Memory B cell (primary cell): ENCODE measurements around the gene HLCS.
"Not testable (repeated sequence)": the region's sequence is repeated elsewhere in the genome, so short reads cannot be mapped to it uniquely, and the experiment has no call there.

Experiments
- ATAC-seq: fragments of 150-1000 bp; cut with Tn5 transposase; 2 replicates; pipeline ENCODE4 v1.10.0; 2021; ENCODE audit warnings: low read depth, mild to moderate bottlenecking, moderate library complexity
- DNase-seq, 2 donors: peaks; one replicate each; pipeline ENCODE4 v3.0.0; 2022; ENCODE audit warnings: low spot score in 2 of 2
- H3K27ac Mint-ChIP-seq: one replicate; pipeline ENCODE4 v1.8.0; 2022; ENCODE audit warnings: mild to moderate bottlenecking, moderate library complexity, mixed read lengths
- H3K27me3 Mint-ChIP-seq: one replicate; pipeline ENCODE4 v1.8.0; 2022; ENCODE audit warnings: mixed read lengths
- H3K36me3 Mint-ChIP-seq: one replicate; pipeline ENCODE4 v1.8.0; 2022; ENCODE audit warnings: mild to moderate bottlenecking, mixed read lengths
- H3K4me1 Mint-ChIP-seq: one replicate; pipeline ENCODE4 v1.8.0; 2022; ENCODE audit warnings: mixed read lengths
- H3K4me3 Mint-ChIP-seq: one replicate; pipeline ENCODE4 v1.8.0; 2022; ENCODE audit warnings: mild to moderate bottlenecking, moderate library complexity, mixed read lengths
- H3K9me3 Mint-ChIP-seq: one replicate; pipeline ENCODE4 v1.8.0; 2022; ENCODE audit warnings: mixed read lengths

The HLCS gene

DNA sequence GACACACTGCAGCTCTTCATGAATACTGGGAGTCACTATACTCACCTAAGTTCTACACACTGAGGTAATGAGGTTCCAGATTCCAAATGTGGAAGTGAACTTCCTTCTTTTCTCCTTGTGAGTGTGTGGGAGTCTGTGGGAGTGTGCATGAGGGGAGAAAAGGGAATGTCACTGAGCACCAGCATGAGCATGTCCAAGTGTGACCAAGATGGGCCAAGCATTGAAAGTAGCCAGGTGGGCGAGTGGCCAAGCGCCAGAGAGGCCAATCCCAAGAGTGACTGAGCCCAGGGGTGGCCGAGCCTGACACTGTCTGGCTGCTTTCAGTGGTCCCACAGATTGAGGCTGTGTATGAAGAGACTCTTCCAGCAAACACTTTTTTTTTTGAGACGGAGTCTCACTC lies 132.3 kb downstream of the HLCS start:
- DNase-seq (no peak), ATAC-seq (no peak)
- Mint-ChIP-seq H3K4me1 (peaks cover 5% of the 10 kb centered on the region), H3K27ac (no peak overlapping the region), H3K9me3 (no peaks in the 10 kb centered on the region), H3K36me3 (peaks cover 7% of the 10 kb centered on the region), H3K4me3 (no peak overlapping the region), H3K27me3 (no peaks in the 10 kb centered on the region)

DNA sequence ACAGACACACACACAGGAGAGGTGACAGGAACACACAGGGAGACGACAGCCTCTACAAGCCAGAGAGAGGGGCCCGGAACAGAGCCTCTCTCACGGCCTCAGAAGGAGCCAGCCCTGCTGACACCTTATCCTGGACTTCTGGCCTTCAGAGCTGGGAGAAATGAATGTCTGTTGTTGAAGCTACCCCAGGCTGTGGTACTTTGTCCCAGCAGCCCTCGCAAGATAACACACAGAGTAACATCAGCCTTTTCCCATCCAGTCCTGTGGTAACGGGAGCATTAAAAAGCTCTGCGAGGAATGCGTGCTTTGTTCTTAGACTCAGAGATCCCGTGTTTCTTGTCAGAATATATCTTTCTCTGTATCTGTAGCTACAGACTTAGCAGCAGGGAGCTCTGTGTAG lies 136.4 kb downstream of the HLCS start:
- H3K27me3 Mint-ChIP-seq, result no peaks in the 10 kb centered on the region
- no peak for ATAC-seq
- no peak overlapping the region for H3K4me3 Mint-ChIP-seq
- peaks cover 16% of the 10 kb centered on the region for H3K36me3 Mint-ChIP-seq
- peaks cover 7% of the 10 kb centered on the region for H3K4me1 Mint-ChIP-seq
- no peaks in the 10 kb centered on the region for H3K9me3 Mint-ChIP-seq
- H3K27ac Mint-ChIP-seq, result no peak overlapping the region
- DNase-seq, result no peak

DNA sequence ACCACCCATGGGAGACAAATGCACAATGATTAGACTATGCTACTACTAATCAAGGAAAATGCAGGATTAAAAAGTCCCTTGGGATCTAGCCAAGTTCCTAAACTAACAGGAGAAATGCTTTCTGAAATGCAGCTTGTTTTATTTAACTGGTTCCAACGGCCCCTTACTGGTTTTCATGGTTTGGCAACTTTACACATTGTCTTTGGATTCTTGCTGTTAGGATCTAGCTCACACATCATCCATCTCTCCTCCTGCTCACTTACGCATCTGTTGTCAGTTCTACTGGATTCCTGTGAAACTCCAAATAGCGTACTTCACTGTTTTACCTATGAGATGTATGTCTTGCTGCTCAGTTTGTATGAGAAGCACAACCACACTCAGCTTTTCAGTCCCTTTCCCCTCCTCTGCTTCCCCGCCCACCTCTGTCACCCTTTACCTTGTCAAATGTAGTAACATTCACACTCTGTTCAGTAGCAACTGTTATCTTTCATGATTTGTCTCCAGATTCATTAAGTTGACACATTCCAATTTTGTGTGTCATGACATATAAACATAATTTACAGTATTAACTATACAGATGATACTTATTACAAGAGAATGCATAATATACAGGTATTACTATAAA lies 137.5 kb downstream of the HLCS start:
- H3K9me3 Mint-ChIP-seq, result no peaks in the 10 kb centered on the region
- H3K4me3 Mint-ChIP-seq, result no peak overlapping the region
- peaks cover 7% of the 10 kb centered on the region for H3K4me1 Mint-ChIP-seq
- DNase-seq, result no peak
- peaks cover 22% of the 10 kb centered on the region for H3K36me3 Mint-ChIP-seq
- H3K27me3 Mint-ChIP-seq, result no peaks in the 10 kb centered on the region
- H3K27ac Mint-ChIP-seq, result no peak overlapping the region
- ATAC-seq, result no peak

DNA sequence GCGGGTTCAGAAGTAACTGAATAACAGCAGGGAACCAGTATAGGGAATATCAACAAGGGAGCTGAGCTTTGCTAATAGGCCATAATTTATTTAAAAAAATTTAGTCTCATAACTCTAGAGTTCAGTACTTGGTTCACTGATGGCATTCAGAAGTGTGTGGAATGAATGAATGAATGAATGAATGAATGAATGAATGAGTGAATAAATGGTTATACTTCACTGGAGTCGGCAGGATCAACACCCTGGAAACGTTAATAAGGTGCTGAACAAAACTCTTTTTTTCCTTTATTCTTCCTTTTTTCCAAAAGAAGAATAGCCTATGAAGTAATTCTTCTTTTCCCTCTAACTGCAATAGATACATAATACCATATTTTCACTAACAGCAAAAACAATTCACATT lies 138.3 kb downstream of the HLCS start:
- peaks cover 7% of the 10 kb centered on the region for H3K4me1 Mint-ChIP-seq
- H3K9me3 Mint-ChIP-seq, result no peaks in the 10 kb centered on the region
- no peak overlapping the region for H3K27ac Mint-ChIP-seq
- no peaks in the 10 kb centered on the region for H3K27me3 Mint-ChIP-seq
- ATAC-seq (no peak), DNase-seq (no peak)
- H3K4me3 Mint-ChIP-seq, result no peak overlapping the region
- H3K36me3 Mint-ChIP-seq, result peaks cover 21% of the 10 kb centered on the region

DNA sequence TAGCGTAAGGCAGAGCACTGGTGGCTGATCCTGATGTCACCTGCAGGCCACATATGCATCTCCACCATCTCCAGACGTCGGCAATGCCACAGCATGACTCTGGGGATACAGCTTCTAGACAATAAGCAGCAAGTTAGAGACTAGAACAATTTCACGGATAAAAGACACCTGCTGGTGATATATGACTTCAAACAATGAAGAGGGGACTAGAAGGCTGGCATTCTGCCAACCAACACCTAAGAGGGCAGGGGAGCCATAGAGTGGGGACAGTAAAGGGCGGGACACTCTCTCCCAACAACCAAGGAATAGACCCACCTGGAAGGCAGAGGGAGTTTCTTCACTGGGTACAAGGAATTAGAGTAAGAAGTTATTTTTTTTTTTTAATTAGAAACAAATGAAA lies 140.8 kb downstream of the HLCS start:
- H3K9me3 Mint-ChIP-seq, result no peaks in the 10 kb centered on the region
- peaks cover 2% of the 10 kb centered on the region for H3K4me1 Mint-ChIP-seq
- DNase-seq (no peak), ATAC-seq (no peak)
- peaks cover 29% of the 10 kb centered on the region for H3K36me3 Mint-ChIP-seq
- no peaks in the 10 kb centered on the region for H3K27me3 Mint-ChIP-seq
- no peak overlapping the region for H3K4me3 Mint-ChIP-seq
- H3K27ac Mint-ChIP-seq, result no peak overlapping the region

DNA sequence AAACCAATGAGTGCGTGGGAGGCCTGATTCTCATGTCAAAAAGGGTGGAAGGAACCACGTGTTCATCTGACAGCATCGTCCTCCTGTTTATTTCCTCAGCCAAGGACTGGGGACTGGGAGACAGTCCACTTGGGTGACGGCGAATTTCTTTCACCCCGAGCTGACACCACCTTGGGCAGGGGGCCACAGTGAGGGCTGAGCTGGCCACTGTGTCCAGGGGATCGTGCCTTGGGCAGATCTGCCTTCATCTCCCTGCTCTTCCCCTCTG lies 145.5 kb downstream of the HLCS start:
- DNase-seq (no peak), ATAC-seq (no peak)
- Mint-ChIP-seq H3K27me3 (no peaks in the 10 kb centered on the region), H3K4me1 (no peaks in the 10 kb centered on the region), H3K36me3 (peaks cover 29% of the 10 kb centered on the region), H3K4me3 (no peak overlapping the region), H3K9me3 (no peaks in the 10 kb centered on the region), H3K27ac (no peak overlapping the region)

DNA sequence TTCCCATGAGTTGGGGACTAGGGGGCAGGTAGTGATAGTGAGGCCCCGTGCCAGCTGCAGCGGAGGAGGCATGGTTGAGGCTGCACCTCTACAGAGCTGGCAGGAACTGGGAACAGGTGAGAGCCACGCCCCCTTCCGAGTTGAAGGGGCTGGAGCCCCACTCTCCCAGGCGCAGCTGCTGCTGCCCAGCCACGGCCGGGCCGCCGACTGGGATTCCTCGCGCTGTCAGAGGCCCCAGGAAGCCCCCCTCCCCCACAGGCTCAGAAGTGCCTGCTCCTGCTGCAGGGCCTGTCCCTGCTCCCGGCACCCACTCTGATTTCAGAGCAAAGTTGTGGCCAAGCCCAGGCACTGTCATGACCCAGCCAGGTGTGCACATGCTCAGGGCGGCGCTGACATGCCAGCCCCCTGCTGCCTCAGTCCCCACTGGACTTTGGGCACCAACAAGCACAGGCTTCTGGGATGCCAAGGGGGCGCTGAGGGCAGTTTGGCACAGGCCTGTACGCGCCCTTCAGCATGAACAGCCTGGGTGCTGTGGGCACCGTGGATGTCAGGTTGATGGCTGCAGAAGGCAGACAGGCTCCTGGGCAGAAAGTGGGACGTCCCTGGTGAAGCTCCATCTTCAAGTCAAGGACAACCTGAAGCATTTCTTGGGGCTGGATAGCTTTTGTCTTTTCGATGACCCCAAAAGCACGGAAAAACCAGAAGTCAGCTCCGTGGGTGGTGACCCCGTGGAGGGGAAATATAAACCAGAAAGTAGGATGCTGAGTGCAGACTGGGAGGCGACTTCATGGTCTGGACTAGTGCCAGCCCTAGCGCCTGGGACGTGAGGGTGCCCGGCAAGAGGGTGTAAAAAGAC lies 146.1 kb downstream of the HLCS start:
- DNase-seq (no peak), ATAC-seq (no peak)
- H3K27me3 Mint-ChIP-seq, result no peaks in the 10 kb centered on the region
- H3K36me3 Mint-ChIP-seq, result peaks cover 27% of the 10 kb centered on the region
- no peak overlapping the region for H3K4me3 Mint-ChIP-seq
- no peaks in the 10 kb centered on the region for H3K9me3 Mint-ChIP-seq
- no peaks in the 10 kb centered on the region for H3K4me1 Mint-ChIP-seq
- no peak overlapping the region for H3K27ac Mint-ChIP-seq

DNA sequence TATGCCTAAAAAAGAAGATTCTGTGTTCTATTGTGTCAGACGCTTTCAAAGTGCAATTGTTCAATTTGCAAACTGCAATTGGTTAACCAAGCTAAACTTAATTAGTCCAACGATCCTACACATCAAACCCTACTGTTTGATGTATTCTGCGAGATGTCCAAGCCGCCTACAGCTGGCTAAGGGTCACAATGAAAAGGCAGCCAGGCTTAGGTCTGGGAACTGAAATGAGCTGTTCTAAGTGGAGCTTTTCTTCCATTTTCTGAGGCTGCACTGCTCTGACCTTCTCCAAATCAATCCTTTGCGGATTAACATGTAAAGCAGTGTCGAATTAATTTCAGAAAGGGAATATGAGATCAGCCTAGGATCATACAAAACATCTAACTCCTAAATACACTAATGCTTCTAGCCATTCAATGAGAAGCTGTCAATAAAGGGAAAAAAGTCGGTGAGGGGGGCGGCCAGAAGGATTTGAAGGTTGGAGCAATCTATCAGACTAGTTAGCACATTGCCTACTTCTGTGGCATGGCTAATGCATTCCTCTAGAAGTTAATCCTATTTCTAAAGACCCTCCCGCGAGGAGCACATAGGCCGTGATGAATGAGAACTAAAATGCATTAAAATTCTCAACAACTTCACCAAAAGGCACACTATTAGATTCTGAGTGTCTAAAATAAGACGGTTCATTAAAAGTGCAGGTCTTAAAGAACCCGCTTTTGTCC lies 148.6 kb downstream of the HLCS start:
- H3K4me1 Mint-ChIP-seq, result no peaks in the 10 kb centered on the region
- no peak for ATAC-seq
- DNase-seq, result no peak
- H3K4me3 Mint-ChIP-seq, result no peak overlapping the region
- no peaks in the 10 kb centered on the region for H3K27me3 Mint-ChIP-seq
- no peak overlapping the region for H3K27ac Mint-ChIP-seq
- no peaks in the 10 kb centered on the region for H3K9me3 Mint-ChIP-seq
- H3K36me3 Mint-ChIP-seq, result peaks cover 14% of the 10 kb centered on the region

DNA sequence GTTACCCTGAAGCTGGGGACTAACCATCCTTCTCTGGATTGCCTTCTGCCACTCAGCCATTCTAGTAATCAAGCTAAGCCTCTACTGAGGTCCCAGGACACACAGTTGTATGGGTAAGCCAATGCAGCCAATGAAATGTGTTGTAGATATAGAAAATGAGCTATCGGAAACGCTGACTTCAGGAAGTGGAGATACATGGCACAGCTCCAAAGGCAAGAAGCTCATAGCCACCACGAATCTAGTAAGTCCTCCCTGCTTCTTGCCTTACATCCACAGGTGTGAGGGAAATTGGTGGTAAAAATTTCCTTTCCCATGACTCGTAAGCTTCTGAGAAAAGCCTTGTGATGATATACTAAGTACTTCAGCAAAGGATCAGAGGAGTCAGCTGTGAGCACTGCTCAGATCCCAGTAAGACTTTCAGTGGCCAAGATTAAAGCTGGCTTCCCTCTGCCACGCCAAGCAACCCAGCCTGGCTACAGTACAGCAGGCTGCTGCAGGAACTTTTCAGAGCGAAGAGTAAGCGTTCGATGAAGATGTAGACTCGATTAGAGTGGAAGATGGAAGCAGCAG lies 149.8 kb downstream of the HLCS start:
- no peak for ATAC-seq
- H3K4me1 Mint-ChIP-seq, result no peaks in the 10 kb centered on the region
- no peak for DNase-seq
- H3K36me3 Mint-ChIP-seq, result peaks cover 10% of the 10 kb centered on the region
- no peaks in the 10 kb centered on the region for H3K9me3 Mint-ChIP-seq
- no peak overlapping the region for H3K27ac Mint-ChIP-seq
- no peaks in the 10 kb centered on the region for H3K27me3 Mint-ChIP-seq
- no peak overlapping the region for H3K4me3 Mint-ChIP-seq

DNA sequence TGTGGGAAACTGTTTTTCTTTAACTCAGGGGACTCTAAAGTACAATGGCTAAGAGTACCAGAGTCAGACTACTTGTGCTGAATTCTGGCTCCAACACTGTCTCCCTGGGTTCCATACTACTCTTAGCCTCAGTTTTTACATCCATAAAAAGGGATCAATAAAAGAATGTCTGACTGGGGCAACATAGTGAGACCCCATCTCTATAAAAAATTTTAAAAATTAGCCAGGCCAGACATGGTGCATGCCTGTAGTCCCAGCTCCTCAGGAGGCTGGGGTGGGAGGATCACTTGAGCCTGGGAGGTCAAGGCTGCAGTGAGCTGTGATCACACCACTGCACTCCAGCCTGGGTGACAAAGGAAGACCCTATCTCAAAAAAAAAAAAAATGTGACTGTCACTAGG lies 150.4 kb downstream of the HLCS start:
- H3K4me1 Mint-ChIP-seq, ATAC-seq, H3K27me3 Mint-ChIP-seq, H3K4me3 Mint-ChIP-seq, H3K36me3 Mint-ChIP-seq, H3K9me3 Mint-ChIP-seq, DNase-seq, H3K27ac Mint-ChIP-seq: not testable (repeated sequence)

DNA sequence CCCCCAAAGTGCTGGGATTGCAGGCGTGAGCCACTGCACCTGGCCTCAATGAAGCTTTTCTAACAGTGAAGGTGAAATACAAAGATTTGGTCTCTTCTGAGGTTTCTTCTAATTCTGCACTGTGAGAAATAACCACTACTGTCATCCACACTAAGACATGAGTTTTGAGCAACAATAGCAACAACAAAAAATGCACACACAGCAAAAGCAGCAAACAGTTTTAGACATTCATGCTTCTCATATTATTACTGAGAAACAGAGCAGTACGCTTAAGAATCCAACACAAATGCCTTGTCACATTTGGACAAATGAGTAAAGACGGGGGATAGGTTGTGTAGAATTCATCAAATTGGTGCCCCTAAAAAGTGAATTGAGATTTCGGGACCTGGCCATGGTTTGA lies 151.2 kb downstream of the HLCS start:
- no peak for ATAC-seq
- Mint-ChIP-seq H3K36me3 (peaks cover 6% of the 10 kb centered on the region), H3K4me1 (no peaks in the 10 kb centered on the region)

DNA sequence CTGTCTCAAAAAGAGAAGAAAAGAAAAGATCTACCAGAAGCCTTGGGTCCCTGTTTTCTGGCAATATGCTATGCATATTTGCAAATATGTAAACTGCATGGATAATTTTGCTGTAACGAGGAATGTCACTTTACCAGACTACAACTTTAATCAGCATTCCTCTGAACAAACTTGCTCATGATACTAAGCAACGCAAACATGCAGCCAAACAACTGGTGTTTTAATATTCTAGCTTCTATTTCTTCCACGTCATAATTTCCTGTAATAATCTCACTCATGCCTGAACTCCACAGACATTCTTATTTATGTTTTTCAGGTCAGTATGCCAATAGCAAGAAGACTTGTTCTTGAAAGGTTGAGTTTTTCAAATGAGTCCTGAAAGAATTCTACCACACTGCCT lies 153.4 kb downstream of the HLCS start:
- ATAC-seq, result no peak
- H3K9me3 Mint-ChIP-seq, result no peaks in the 10 kb centered on the region
- no peaks in the 10 kb centered on the region for H3K4me1 Mint-ChIP-seq

More for the DNA sequence above, 151.2 kb downstream of the HLCS start:
- Mint-ChIP-seq H3K9me3 (no peaks in the 10 kb centered on the region), H3K27ac (no peak overlapping the region), H3K27me3 (no peaks in the 10 kb centered on the region), H3K4me3 (no peak overlapping the region)
- DNase-seq, result no peak

DNA sequence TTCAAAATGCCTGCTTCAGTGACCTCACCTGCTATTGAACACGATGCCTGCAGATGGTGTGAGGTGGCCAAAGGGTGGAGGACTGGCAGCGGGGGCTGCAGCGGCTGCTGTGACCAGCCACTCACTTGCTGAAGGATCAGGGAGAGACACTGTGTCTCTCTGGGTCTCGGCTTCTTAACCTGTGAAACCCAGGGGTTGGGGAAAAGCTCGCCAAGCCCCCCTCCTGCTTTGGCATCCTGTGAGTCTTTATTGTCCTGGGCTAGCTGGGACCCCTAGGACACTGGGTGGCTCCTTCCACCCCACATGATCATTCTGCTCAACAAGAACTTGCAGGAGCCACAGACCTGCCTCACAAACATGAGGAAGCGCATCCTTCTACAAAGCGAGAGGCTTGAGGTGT lies 154.7 kb downstream of the HLCS start:
- no peak overlapping the region for H3K27ac Mint-ChIP-seq
- H3K36me3 Mint-ChIP-seq, result peaks cover 5% of the 10 kb centered on the region
- no peak for ATAC-seq

More for the DNA sequence above, 153.4 kb downstream of the HLCS start:
- H3K27ac Mint-ChIP-seq, result no peak overlapping the region
- no peak for DNase-seq
- H3K4me3 Mint-ChIP-seq, result no peak overlapping the region
- H3K36me3 Mint-ChIP-seq, result peaks cover 4% of the 10 kb centered on the region
- H3K27me3 Mint-ChIP-seq, result no peaks in the 10 kb centered on the region

DNA sequence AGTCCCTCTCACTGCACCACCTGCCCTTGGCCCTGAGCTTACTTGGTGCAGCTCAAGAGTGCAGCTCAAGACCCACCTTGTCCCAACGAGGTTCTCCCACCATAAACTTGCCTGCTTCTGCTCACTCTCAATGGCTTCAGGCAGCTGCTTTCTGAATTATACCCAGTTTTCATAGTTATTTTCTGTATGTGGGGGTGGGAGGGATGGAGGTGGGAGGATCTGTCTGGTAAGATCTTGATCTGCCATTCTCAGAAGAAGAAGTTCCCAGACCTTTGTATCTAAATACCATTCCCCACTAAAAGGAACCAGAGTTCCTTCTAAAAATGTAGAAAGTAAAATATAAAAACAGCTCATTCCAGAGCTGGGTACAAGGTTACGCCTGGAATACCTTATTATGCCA lies 156.0 kb downstream of the HLCS start:
- Mint-ChIP-seq H3K4me3 (no peak overlapping the region), H3K36me3 (peaks cover 6% of the 10 kb centered on the region), H3K27ac (no peak overlapping the region), H3K9me3 (no peaks in the 10 kb centered on the region), H3K27me3 (no peaks in the 10 kb centered on the region), H3K4me1 (no peaks in the 10 kb centered on the region)
- ATAC-seq (no peak), DNase-seq (no peak)

More for the DNA sequence above, 154.7 kb downstream of the HLCS start:
- Mint-ChIP-seq H3K4me3 (no peak overlapping the region), H3K27me3 (no peaks in the 10 kb centered on the region), H3K9me3 (no peaks in the 10 kb centered on the region), H3K4me1 (no peaks in the 10 kb centered on the region)
- no peak for DNase-seq
